IMR-90 (cell line): ENCODE data around the gene MRPL49. TPM values are rescaled to one million over a fixed set of nuclear protein-coding genes. Genes with fewer than 3 reads are reported as not detected.

ENCODE experiments used
- ATAC-seq: fragments of 200-7000 bp; cut with Tn5 transposase; 2 replicates; pipeline ENCODE4 v1.9.1; 2020; ENCODE audit warnings: low read depth, mild to moderate bottlenecking, moderate library complexity
- BruUV-seq: library from RNA; stranded (reverse); fragments of 400-500 nt; replicated peaks from 2 replicates; lab custom pipeline; 2021; lab: Mats Ljungman, UMichigan
- CTCF ChIA-PET: fragments of 300-600 bp; formaldehyde crosslinking; extraction: SDS; loops from one replicate; lab custom pipeline; 2021; ENCODE audit warnings: antibody characterized with exemption; lab: Yijun Ruan, JAX
- POLR2A ChIA-PET: fragments of 300-600 bp; sonication (Branson Sonifier 250); formaldehyde crosslinking; loops from one replicate; lab custom pipeline; 2022; ENCODE audit warnings: antibody characterized with exemption; ENCODE audit not compliant: unreplicated experiment; lab: Charles Lee
- DNase-seq: peaks from one replicate; pipeline ENCODE4 v3.0.0; 2013
- H2AFZ ChIP-seq: replicated peaks from 2 replicates; pipeline ENCODE3; 2013; ENCODE audit warnings: low read length, mild to moderate bottlenecking; ENCODE audit not compliant: poor library complexity
- H2AK5ac ChIP-seq: 2 replicates; pipeline ENCODE4 v1.6.1; 2013; ENCODE audit warnings: low read depth, low read length, inconsistent platforms
- H2AK9ac ChIP-seq: replicated peaks from 2 replicates; pipeline ENCODE3; 2013; ENCODE audit warnings: mild to moderate bottlenecking, low read depth, low read length, moderate library complexity; ENCODE audit not compliant: poor library complexity
- H2BK120ac ChIP-seq: 2 replicates; pipeline ENCODE4 v1.6.1; 2013; ENCODE audit warnings: low read depth, low read length, inconsistent platforms
- H2BK15ac ChIP-seq: 3 replicates; pipeline ENCODE4 v1.6.1; 2013; ENCODE audit warnings: low read depth, low read length, inconsistent platforms
- H2BK20ac ChIP-seq: 2 replicates; pipeline ENCODE4 v1.6.1; 2013; ENCODE audit warnings: low read depth, mild to moderate bottlenecking, inconsistent platforms, low read length, moderate library complexity
- H2BK5ac ChIP-seq: 2 replicates; pipeline ENCODE4 v1.6.1; 2013; ENCODE audit warnings: mild to moderate bottlenecking, low read depth, low read length, inconsistent platforms; ENCODE audit not compliant: poor library complexity, severe bottlenecking
- H3K14ac ChIP-seq: replicated peaks from 2 replicates; pipeline ENCODE4 v1.6.1; 2013; ENCODE audit warnings: low read depth, low read length, inconsistent platforms
- H3K18ac ChIP-seq: 2 replicates; pipeline ENCODE4 v1.6.1; 2013; ENCODE audit warnings: low read depth, low read length, control low read depth
- H3K23ac ChIP-seq: 2 replicates; pipeline ENCODE4 v1.6.1; 2013; ENCODE audit warnings: low read depth, low read length, inconsistent platforms
- H3K27ac ChIP-seq: 2 replicates; pipeline ENCODE4 v1.5.1; 2013; ENCODE audit warnings: mild to moderate bottlenecking, control low read depth, low read length; ENCODE audit not compliant: insufficient read depth
- H3K27me3 ChIP-seq: 2 replicates; pipeline ENCODE4 v1.6.1; 2013; ENCODE audit warnings: low read length; ENCODE audit not compliant: control insufficient read depth, insufficient read depth
- H3K36me3 ChIP-seq: 2 replicates; pipeline ENCODE4 v1.6.1; 2013; ENCODE audit warnings: low read length, mixed read lengths; ENCODE audit not compliant: control insufficient read depth, insufficient read depth
- H3K4ac ChIP-seq: 2 replicates; pipeline ENCODE4 v1.6.1; 2013; ENCODE audit warnings: low read depth, low read length, inconsistent platforms
- H3K4me1 ChIP-seq: 2 replicates; pipeline ENCODE4 v1.6.1; 2013; ENCODE audit warnings: low read length, mixed read lengths; ENCODE audit not compliant: control insufficient read depth, insufficient read depth
- H3K4me2 ChIP-seq: 2 replicates; pipeline ENCODE4 v1.6.1; 2013; ENCODE audit warnings: low read depth, mild to moderate bottlenecking, control low read depth, low read length, moderate library complexity
- H3K4me3 ChIP-seq: 2 replicates; pipeline ENCODE4 v1.5.1; 2013; ENCODE audit warnings: low read depth, mild to moderate bottlenecking, control low read depth, low read length, moderate library complexity; ENCODE audit not compliant: insufficient read depth
- H3K56ac ChIP-seq: 2 replicates; pipeline ENCODE4 v1.6.1; 2013; ENCODE audit warnings: low read length, inconsistent platforms; ENCODE audit not compliant: insufficient read depth; ENCODE audit errors: extremely low read depth
- H3K79me1 ChIP-seq, 2 experiments: 2 replicates each; pipeline ENCODE4 v1.6.1; 2013; ENCODE audit warnings: low read length in 2 of 2, inconsistent platforms in 1 of 2, low read depth in 1 of 2
- H3K9ac ChIP-seq: 2 replicates; pipeline ENCODE4 v1.6.1; 2013; ENCODE audit warnings: low read depth, low read length, control low read depth
- H3K9me1 ChIP-seq: 2 replicates; pipeline ENCODE4 v1.6.1; 2013; ENCODE audit warnings: low read length, inconsistent platforms; ENCODE audit not compliant: insufficient read depth
- H3K9me3 ChIP-seq: 2 replicates; pipeline ENCODE4 v1.6.1; 2013; ENCODE audit warnings: low read length; ENCODE audit not compliant: control insufficient read depth, insufficient read depth
- H4K20me1 ChIP-seq: 2 replicates; pipeline ENCODE4 v1.6.1; 2013; ENCODE audit warnings: low read length, inconsistent platforms; ENCODE audit not compliant: insufficient read depth
- H4K5ac ChIP-seq: 2 replicates; pipeline ENCODE4 v1.6.1; 2013; ENCODE audit warnings: mild to moderate bottlenecking, low read depth, low read length, control low read depth
- H4K8ac ChIP-seq, 2 experiments: 2 replicates each; pipeline ENCODE4 v1.6.1; 2013; ENCODE audit warnings: low read depth in 2 of 2, low read length in 2 of 2, control low read depth in 1 of 2, inconsistent platforms in 1 of 2
- H4K91ac ChIP-seq: 2 replicates; pipeline ENCODE4 v1.6.1; 2013; ENCODE audit warnings: low read depth, low read length, inconsistent platforms; ENCODE audit not compliant: insufficient read depth
- CEBPB ChIP-seq: IDR thresholded peaks from 2 replicates; pipeline ENCODE4 v1.6.1; 2012; ENCODE audit warnings: low read depth, low read length, improper control_type of control experiment
- MAZ ChIP-seq: IDR thresholded peaks from 2 replicates; pipeline ENCODE4 v1.6.1; 2012; ENCODE audit warnings: low read depth, mild to moderate bottlenecking, low read length, improper control_type of control experiment, moderate library complexity, borderline replicate concordance
- MXI1 ChIP-seq: IDR thresholded peaks from 2 replicates; pipeline ENCODE4 v1.6.1; 2012; ENCODE audit warnings: low read depth, mild to moderate bottlenecking, low read length, moderate library complexity, borderline replicate concordance
- RFX5 ChIP-seq: IDR thresholded peaks from 2 replicates; pipeline ENCODE4 v1.8.0; 2012; ENCODE audit warnings: low read depth, mild to moderate bottlenecking, low read length, moderate library complexity
- WGBS, 2 experiments: methylation state at CpG; one replicate each; pipeline versions ENCODE4 v1.1.5 to v1.1.7; 2013; ENCODE audit warnings: missing lambda C conversion rate in 2 of 2; ENCODE audit not compliant: insufficient read length in 1 of 2; ENCODE audit errors: extremely low coverage in 2 of 2; 5-methylcytosine and 5-hydroxymethylcytosine counted together
- dilution Hi-C: fragments of 300-500 bp; cut with HindIII; formaldehyde crosslinking; loops from one replicate; pipeline ENCODE4 v1.14.3; 2018; ENCODE audit warnings: low sequenced_read_pairs; ENCODE audit not compliant: unreplicated experiment
- in situ Hi-C: fragments of 300-500 bp; cut with MboI; formaldehyde crosslinking; loops from 3 replicates; pipeline ENCODE4 v1.14.3; 2019; ENCODE audit warnings: low sequenced_read_pairs, inconsistent platforms, mixed read lengths
- intact Hi-C: fragments of 100-400 bp; cut with micrococcal nuclease; formaldehyde crosslinking; loops from 2 replicates; pipeline ENCODE4 v1.10.0; 2022
- polyA plus RNA-seq, 3 experiments: library from polyadenylated mRNA; depleted of rRNA; stranded (reverse); fragments of >200 nt; gene quantifications; 2 replicates each; pipeline ENCODE4 v1.2.3, GENCODE V29; 2012; ENCODE audit warnings: low replicate concordance in 1 of 3
- total RNA-seq: library from RNA; depleted of rRNA; stranded (reverse); fragments of >200 nt; gene quantifications from 2 replicates; pipeline ENCODE4 v1.2.3, GENCODE V29; 2012
- TF ChIP-seq, protein P1 (sequence below): fragments of 150-350 bp; IDR thresholded peaks from 2 replicates; pipeline ENCODE4 v1.6.1; 2017; ENCODE audit warnings: mild to moderate bottlenecking, antibody characterized with exemption, low read length, low read depth

The MRPL49 gene
- total and polyA plus RNA-seq, 2 of the 4 experiments (the other 2 are of a cell fraction), result 55.2 to 56.8 TPM

DNA sequence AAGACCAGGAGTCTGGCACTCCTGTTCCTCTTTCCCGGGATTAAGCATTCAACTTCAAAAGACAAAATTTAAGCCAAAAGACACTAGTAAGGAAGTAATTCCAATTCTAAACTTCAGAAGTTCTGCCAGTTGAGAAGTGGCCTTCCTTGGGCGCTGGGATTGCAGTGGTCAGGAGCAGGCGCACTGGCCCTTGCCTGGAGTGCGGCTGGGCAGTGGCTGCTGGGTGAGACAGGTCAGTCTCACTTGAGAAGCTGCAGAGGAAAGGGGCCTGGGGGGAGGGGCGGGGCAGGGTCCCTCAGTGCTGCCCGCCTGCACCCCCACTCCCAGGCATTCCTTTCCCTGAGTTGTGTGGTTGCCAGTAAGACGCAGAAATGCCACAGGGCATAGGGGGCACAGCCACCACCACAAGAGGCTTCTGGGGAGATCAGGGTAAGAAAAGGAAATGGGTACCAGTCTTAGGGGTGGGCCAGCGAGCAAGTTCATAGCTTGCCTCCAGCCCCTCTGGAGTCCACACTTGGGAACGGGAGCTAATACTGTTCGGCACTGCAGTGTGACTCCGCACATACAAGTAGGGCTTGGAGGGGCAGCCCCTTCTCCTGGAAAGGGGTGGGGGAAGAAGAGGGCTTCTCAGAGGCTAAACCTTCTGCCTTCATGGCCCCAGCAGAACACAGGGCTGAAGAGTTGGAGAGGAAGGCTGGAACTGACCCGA, 5.5 kb downstream of the MRPL49 start:
- no peaks in the 10 kb centered on the region for H3K9me3 ChIP-seq
- H4K91ac ChIP-seq, result no peak overlapping the region
- H2AFZ ChIP-seq, result no peak overlapping the region
- H2BK20ac ChIP-seq, result no peak overlapping the region
- ATAC-seq (no peak), DNase-seq (no peak)
- H3K18ac ChIP-seq, result no peak overlapping the region
- H4K20me1 ChIP-seq, result peaks cover 18% of the 10 kb centered on the region
- H3K27ac ChIP-seq, result no peak overlapping the region
- in situ Hi-C loops (no loop called here), intact Hi-C loops (no loop called here), dilution Hi-C loops (no loop called here)
- H3K4me2 ChIP-seq, result no peak overlapping the region
- no peak overlapping the region for H3K4ac ChIP-seq
- no peaks in the 10 kb centered on the region for H3K27me3 ChIP-seq
- no peak overlapping the region for H3K9ac ChIP-seq
- no peak overlapping the region for H3K56ac ChIP-seq
- TF ChIP-seq RFX5 (no peak), MXI1 (no peak), MAZ (no peak), CEBPB (no peak)
- TF ChIP-seq, protein P1, sequence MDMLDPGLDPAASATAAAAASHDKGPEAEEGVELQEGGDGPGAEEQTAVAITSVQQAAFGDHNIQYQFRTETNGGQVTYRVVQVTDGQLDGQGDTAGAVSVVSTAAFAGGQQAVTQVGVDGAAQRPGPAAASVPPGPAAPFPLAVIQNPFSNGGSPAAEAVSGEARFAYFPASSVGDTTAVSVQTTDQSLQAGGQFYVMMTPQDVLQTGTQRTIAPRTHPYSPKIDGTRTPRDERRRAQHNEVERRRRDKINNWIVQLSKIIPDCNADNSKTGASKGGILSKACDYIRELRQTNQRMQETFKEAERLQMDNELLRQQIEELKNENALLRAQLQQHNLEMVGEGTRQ, result no peak
- POLR2A ChIA-PET, result no interaction called here
- no peak overlapping the region for H3K4me3 ChIP-seq
- no peak overlapping the region for H4K8ac ChIP-seq
- CTCF ChIA-PET, result no interaction called here
- H3K14ac ChIP-seq, result no peak overlapping the region
- 0 out of 2 replicates have a peak, but pooled peaks cover 4% of the 10 kb centered on the region for H3K9me1 ChIP-seq
- no peak overlapping the region for H2BK120ac ChIP-seq
- H3K79me1 ChIP-seq, result peaks cover 23 to 61% of the 10 kb centered on the region in 2 experiments
- H2AK5ac ChIP-seq, result no peak overlapping the region
- H2AK9ac ChIP-seq, result no peak overlapping the region
- no peaks in the 10 kb centered on the region for H3K4me1 ChIP-seq
- WGBS, 2 experiments, result 81% methylated on average over 4 of the region's 12 CpGs; no CpG with 5 or more reads in 1 of the 2 experiments
- peaks cover 76% of the 10 kb centered on the region for H3K36me3 ChIP-seq
- BruUV-seq, result TSS peak; percentile 49
- no peak overlapping the region for H3K23ac ChIP-seq
- no peak overlapping the region for H2BK15ac ChIP-seq
- H2BK5ac ChIP-seq, result no peak overlapping the region
- no peak overlapping the region for H4K5ac ChIP-seq
